Right ventricle myocardium superior (tissue), 1 donor: ENCODE data around the gene NEDD4L. TPM values are rescaled to one million over a fixed set of nuclear protein-coding genes. Genes with fewer than 3 reads are reported as not detected.
"Not testable (repeated sequence)": the region's sequence is repeated elsewhere in the genome, so short reads cannot be mapped to it uniquely, and the experiment has no call there.

Source experiments
- ATAC-seq: fragments of 200-7000 bp; cut with Tn5 transposase; one replicate; pipeline ENCODE4 v1.9.1; 2020; ENCODE audit warnings: mild to moderate bottlenecking; ENCODE audit not compliant: poor library complexity
- DNase-seq: peaks from one replicate; pipeline ENCODE4 v3.0.0-alpha.2; 2020
- intact Hi-C: fragments of 100-400 bp; cut with DNase I; formaldehyde crosslinking; loops from one replicate; pipeline ENCODE4 v1.11.2; 2022
- total RNA-seq: library from RNA; stranded (reverse); fragmentation: NEBNext Ultra II Directional; extraction: Animal tissue kit (Norgen Biotek cat#: 25700); gene quantifications from one replicate; pipeline ENCODE4 v1.2.1, GENCODE V29; 2021
- donor health status: DM: no; HTN: yes; CAD: no; lungs with severe emphysema.

The NEDD4L gene
- total RNA-seq, 1 donor from 2014 or later = 51.4 TPM

DNA sequence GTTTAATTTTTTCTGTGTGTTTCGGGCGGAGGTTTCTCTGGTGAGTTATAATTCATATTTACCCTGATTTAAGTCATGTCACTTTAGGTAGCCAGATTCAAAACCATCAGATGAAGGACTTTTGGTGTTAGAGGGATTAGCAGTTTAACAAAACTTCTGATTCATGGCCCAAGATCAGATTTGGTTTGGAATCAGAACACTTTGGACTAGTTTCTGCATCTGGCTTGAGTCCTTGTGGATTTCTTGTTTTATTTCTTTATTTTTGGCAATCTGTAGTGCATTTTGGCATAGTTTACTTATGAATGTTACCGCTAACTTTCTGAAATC, 3.5 kb downstream of the NEDD4L start:
- ATAC-seq (no peak), DNase-seq (no peak)
- intact Hi-C loops = loop anchor here (10.0 kb wide), 1 partner anchor 267 kb away; no protein-coding TSS in a partner anchor

DNA sequence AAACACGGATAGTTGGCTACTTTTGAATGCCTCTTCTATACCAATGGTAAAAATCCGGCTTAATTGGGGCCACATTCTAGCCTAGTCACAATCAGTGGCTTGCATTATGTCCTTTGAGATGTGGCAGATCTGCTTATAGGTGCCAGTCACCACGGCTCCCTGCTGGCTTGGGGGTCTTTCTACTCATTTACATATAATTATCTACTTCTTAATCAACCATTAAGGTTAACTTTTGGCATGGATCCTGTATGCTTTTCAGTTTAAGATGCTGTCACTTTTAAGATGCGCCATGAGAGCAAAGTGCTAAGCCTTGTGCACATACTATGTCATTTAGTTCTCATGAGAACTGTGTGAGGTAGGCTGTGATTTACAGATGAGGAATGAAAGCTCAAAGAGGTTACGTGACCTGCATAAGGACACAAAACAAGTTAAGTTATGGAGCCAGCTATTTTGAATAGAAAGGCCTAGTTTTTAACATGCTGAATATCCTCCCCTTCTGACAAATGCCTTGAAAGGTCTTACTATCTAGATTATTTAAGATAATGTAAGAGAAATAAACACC, 4.1 kb downstream of the NEDD4L start:
- intact Hi-C loops = loop anchor here (10.0 kb wide), 1 partner anchor 267 kb away; no protein-coding TSS in a partner anchor
- no peak for ATAC-seq
- no peak for DNase-seq

DNA sequence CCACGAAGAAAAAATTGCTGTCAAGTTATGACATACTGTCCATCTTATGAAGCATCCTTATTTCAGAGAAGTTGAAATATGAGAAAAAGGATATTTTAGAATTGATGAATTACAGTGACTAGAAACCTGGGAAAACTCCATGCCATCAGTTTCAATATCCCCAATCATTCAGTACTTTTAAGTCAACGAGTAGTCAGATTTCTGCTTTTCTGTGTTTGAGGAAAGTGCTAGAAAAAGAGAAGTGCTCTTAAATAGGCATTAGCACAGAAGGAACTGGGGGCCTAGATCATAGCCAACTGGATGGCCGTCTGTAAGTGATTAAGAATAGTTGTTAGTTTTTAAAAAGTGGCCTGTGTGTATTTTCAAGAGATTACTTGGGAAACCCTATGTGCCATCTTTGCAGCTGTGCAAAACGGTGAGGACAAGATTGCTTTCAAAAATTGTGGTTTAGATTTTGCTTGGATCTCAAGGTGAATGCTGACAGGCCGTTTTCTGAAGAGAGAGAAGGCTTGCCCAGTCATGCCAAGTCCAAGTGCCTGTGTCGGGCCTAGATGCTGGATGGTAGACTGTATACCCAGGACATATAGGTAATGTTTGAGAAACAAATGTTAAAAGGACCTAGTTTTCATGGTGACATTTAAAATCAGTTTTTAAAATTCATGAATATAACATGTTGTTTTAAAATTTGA, 5.1 kb downstream of the NEDD4L start:
- ATAC-seq (no peak), DNase-seq (no peak)
- intact Hi-C loops = loop anchor here (10.0 kb wide), 1 partner anchor 266 kb away; no protein-coding TSS in a partner anchor

DNA sequence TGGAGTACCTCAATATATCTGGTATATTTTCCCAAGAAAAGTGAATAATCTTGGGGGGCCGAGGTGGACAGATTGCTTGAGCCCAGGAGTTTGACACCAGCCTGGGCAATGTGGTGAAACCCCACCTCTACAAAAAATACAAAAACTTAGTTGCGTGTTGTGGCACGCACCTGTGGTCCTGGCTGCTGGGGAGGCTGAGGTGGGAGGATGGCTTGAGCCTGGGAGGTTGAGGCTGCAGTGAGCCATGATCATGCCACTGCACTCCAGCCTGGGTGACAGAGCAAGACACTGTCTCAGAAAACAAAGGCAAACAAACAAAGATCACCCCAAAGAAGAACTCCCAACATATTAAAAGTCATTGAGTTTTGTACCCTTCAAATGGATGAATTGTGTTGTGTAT, 6.9 kb downstream of the NEDD4L start:
- ATAC-seq, DNase-seq, intact Hi-C loops: not testable (repeated sequence)

DNA sequence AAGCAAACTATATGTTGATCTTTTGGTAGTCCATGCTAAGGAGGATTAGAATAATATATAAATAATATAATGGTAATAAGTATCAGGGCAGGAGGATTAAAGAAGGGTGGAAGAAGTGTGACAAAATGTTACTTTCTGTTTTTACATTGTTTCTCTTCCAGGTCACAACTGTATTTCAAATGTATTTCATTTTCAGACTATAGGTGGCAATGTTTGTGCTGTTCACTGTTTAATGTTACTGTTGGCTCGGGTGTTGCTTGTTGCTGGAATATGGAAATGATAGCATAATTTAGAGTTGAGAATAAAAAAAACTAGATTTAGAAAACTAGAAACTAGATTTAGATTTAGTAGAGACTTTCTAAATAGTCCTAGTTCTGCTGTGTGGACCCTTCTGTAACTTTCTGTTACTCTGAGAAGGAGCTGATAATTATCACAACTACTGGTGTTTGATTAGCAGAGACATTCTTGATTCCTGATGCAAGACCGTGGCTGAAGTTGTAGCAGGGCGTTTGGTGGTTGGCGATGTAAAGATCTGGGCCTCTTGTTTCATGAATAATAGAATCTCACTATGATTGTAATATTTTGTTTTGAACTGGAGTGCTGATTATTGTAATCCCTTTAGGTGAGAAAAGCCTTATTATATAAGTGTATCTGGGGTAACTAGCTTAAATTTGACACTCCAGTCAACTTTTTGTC, 7.9 kb downstream of the NEDD4L start:
- DNase-seq = no peak
- ATAC-seq = no peak
- intact Hi-C loops = no loop called here

GRCh38 chr18:58052960-58053359, 8.9 kb downstream of the NEDD4L start:
- ATAC-seq = no peak
- intact Hi-C loops = no loop called here

DNA sequence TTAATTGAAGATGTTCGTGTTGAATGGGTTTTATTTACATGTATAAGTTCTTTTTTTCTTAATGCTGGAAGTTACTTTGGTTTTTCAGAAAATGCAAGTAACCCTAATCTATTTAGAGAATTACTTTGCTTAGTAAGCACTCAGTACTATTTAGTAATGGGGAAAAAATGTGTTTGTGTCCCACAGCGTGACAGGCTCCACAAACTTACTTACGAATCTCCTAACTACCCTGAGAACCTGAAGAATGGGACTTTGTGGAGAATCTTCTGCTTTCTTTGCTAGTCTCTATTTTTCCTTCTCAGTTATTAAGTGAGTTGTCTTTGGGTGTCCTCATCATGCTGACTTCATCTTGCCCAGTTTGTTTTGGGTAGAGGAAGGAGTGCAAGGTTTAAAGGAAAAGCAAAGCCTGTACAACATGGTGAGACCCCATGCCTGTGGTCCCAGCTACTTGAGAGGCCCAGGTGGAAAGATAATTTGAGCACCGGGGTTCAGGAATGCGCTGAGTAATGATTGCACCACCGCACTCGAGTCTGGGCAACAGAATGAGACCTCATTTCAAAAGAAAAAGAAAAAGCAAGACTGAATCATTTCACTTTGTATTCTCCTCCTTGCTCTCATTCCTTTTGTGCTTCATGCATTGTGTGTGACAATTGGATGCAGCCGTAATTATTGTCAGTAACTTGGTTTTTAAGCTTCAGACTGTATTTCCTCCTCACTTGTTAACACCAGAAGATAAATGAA, 10.2 kb downstream of the NEDD4L start:
- intact Hi-C loops = no loop called here
- no peak for ATAC-seq
- DNase-seq = no peak

More at GRCh38 chr18:58052960-58053359, 8.9 kb downstream of the NEDD4L start:
- DNase-seq = no peak

GRCh38 chr18:58055890-58056558, 12.0 kb downstream of the NEDD4L start:
- no peak for ATAC-seq
- no peak for DNase-seq
- intact Hi-C loops = no loop called here

DNA sequence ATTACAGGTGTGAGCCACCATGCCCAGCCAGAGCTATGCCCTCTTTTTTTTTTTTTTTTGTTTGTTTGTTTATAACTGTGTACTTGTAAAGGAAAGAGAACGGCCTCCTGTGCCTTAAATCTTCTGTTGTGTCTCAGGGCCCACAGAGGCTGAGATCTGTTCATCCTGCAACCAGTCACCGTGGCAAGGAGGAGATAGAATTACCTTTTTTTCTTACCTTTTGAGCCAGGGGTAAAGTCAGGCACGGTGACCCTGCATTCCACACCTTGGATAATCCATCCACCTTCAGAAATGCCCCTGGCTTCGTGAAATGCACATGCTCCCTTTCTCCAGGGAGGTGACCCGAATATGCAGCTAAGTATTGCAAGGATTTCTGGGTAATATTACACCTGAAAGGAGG, 12.8 kb downstream of the NEDD4L start:
- ATAC-seq (no peak), DNase-seq (no peak)
- intact Hi-C loops = no loop called here

GRCh38 chr18:58057291-58057965, 13.4 kb downstream of the NEDD4L start:
- no peak for DNase-seq
- no peak for ATAC-seq
- intact Hi-C loops = no loop called here

GRCh38 chr18:58058720-58059119, 14.7 kb downstream of the NEDD4L start:
- no peak for ATAC-seq
- intact Hi-C loops = no loop called here
- DNase-seq = no peak

DNA sequence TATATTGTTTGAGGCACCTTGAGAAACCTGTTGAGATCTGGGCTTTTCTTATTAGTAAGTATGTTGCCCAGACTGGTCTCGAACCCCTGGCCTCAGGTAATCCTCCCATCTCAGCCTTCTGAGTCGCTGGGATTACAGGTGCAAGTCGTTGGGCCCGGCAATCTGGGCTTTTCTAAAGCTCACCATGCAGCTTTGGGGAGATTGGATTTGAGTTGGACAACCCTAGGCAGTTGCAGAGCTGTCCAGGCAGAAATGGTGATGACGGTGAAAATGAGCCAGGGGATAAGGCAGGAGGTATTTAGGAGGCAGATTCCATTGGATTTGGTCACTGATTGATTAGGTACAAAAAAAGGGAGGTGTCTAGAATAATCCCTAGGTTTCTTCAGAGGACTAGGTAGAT, 16.2 kb downstream of the NEDD4L start:
- DNase-seq (no peak), ATAC-seq (no peak)
- intact Hi-C loops = no loop called here

- intact Hi-C loops = no loop called here
- DNase-seq (no peak), ATAC-seq (no peak)
These were observed 17.3 kb downstream of the NEDD4L start for GRCh38 chr18:58061349-58061748.

- DNase-seq (no peak), ATAC-seq (no peak)
- intact Hi-C loops = no loop called here
These were observed 20.5 kb downstream of the NEDD4L start for GRCh38 chr18:58064406-58064998.

DNA sequence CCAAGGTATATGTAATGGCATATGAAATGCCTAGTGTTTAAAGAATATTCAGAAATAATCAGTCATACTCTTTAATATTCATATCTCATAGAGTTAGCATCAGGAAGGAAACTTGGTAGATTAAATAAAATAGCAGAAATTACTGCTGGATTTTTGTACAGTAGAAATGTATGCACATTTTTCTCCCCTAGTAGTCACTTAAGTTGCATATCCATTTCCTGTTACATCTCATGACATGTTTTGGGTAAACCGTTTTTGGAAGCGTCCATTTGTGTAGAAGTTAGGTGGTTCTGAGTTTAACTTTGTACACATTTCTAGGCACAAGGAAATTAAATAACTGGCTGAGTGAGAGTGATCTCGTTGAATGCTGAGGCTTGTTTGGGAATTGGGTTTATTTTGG, 21.9 kb downstream of the NEDD4L start:
- intact Hi-C loops = no loop called here
- ATAC-seq = no peak
- DNase-seq = no peak

DNA sequence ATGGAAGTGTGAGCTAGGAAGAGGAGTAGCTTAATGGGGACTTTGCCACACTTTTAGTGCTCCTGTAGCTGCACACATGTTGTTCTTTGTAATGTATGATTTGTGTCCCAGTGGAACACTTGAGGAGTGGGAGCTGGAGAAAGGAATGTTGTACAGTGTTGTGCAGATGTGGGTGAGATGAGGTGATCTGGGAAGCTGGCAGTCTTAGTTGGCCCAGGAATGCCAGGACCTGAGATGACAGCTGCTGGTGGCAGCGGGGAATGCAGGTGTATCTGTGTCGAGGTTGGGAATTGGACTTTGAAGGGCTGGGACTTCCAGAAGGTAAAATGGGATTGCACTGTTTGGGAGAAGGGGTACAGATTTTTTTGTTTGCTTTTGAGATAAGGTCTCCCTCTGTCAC, 23.6 kb downstream of the NEDD4L start:
- ATAC-seq (no peak), DNase-seq (no peak)
- intact Hi-C loops = no loop called here

GRCh38 chr18:58069099-58069498, 25.1 kb downstream of the NEDD4L start:
- intact Hi-C loops = no loop called here
- ATAC-seq (no peak), DNase-seq (no peak)

DNA sequence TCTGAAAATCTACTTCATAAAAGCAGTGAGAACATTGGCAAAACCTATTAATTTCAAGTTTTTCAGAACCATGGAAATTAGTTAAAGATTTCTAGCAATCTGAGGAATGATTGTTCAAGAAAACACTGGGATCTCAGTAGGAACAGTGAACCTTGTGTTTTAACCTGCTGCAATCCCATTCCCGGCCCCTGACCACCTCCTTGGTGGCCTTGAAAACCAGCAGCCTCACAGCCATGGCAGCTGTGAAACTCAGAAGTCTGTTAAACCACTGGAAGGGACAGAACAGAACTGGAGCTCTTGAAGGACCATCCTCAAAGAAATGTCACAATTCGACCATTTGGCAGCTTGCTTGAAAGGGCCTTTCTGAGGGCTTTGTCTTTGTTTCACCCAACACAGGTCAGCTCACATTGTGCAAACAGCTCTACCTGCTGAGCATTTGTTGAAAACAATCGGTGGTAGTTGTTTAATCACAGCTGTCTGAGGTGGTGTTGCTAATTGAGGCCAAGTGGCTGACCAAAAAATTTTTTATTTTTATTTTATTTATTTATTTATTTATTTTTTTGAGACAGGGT, 25.8 kb downstream of the NEDD4L start:
- intact Hi-C loops = no loop called here
- ATAC-seq = no peak
- no peak for DNase-seq
